Activated naive CD4-positive, alpha-beta T cell treated with anti-CD3 and anti-CD28 coated beads, Interleukin-2, amount 50 U/mL, for 16 hours (primary cell): Measurements from ENCODE around the gene HAVCR1.
A peak's percentile ranks its signal among the peaks of the same experiment; 100 is the strongest.
"Not testable (repeated sequence)": the region's sequence is repeated elsewhere in the genome, so short reads cannot be mapped to it uniquely, and the experiment has no call there.

Experiments
- DNase-seq: peaks from one replicate; pipeline ENCODE4 v3.0.0-alpha.2; 2020

Gene HAVCR1

GRCh38 chr5:157059093-157059539, at the start of gene HAVCR1:
HAVCR1 (minus strand) TSS chr5:157059116; CDS start chr5:157057943, 1,173 bp downstream.
- no peak for DNase-seq

GRCh38 chr5:157107508-157107907, 48.6 kb upstream of the HAVCR1 start:
- no peak for DNase-seq

- DNase-seq, result no peak
Measured at GRCh38 chr5:157106630-157107461, 47.9 kb upstream of the HAVCR1 start.

GRCh38 chr5:157100140-157100679, 41.3 kb upstream of the HAVCR1 start:
- DNase-seq, result peak; percentile 19

- no peak for DNase-seq
Measured at GRCh38 chr5:157088342-157088990, 29.6 kb upstream of the HAVCR1 start.

- no peak for DNase-seq
Measured at GRCh38 chr5:157086751-157087359, 27.9 kb upstream of the HAVCR1 start.

- no peak for DNase-seq
Measured at GRCh38 chr5:157085930-157086329, 27.0 kb upstream of the HAVCR1 start.

- DNase-seq, result no peak
Measured at GRCh38 chr5:157080286-157080685, 21.4 kb upstream of the HAVCR1 start.

- DNase-seq, result no peak
Measured at GRCh38 chr5:157076558-157076957, 17.6 kb upstream of the HAVCR1 start.

GRCh38 chr5:157072508-157072907, 13.6 kb upstream of the HAVCR1 start:
- no peak for DNase-seq

GRCh38 chr5:157069949-157070348, 11.0 kb upstream of the HAVCR1 start:
- no peak for DNase-seq

GRCh38 chr5:157068785-157069184, 9.9 kb upstream of the HAVCR1 start:
- DNase-seq, result no peak

GRCh38 chr5:157068339-157068738, 9.4 kb upstream of the HAVCR1 start:
- DNase-seq, result no peak

GRCh38 chr5:157067005-157067404, 8.1 kb upstream of the HAVCR1 start:
- DNase-seq, result no peak

- no peak for DNase-seq
Measured at GRCh38 chr5:157066080-157066479, 7.2 kb upstream of the HAVCR1 start.

GRCh38 chr5:157063776-157064430, 5.0 kb upstream of the HAVCR1 start:
- DNase-seq, result no peak

GRCh38 chr5:157059891-157060290, 975 bp upstream of the HAVCR1 start:
- no peak for DNase-seq

GRCh38 chr5:157057459-157058370, 1.2 kb downstream of the HAVCR1 start:
- no peak for DNase-seq

- DNase-seq, result not testable (repeated sequence)
Measured at GRCh38 chr5:157056848-157057247, 2.1 kb downstream of the HAVCR1 start.

- no peak for DNase-seq
Measured at GRCh38 chr5:157051604-157052245, 7.2 kb downstream of the HAVCR1 start.

- DNase-seq, result no peak
Measured at GRCh38 chr5:157050050-157050449, 8.9 kb downstream of the HAVCR1 start.
